Esophagus muscularis mucosa (tissue), 4 donors: ENCODE data around the gene RAB11FIP2. TPM values are rescaled to one million over a fixed set of nuclear protein-coding genes. Genes with fewer than 3 reads are reported as not detected.

Experiments
- DNase-seq: peaks from one replicate; pipeline ENCODE4 v3.0.0-alpha.2; 2017; ENCODE audit errors: extremely low spot score
- H3K27ac ChIP-seq, 4 donors: fragments of 200-600 bp; sonication (generic); replicated peaks in 1 of 4; 1 replicate in 3 of 4; 2 replicates in 1 of 4; pipeline ENCODE4 v1.5.1; 2016 to 2019; ENCODE audit warnings: mild to moderate bottlenecking in 1 of 4
- H3K27me3 ChIP-seq, 4 donors: fragments of 200-600 bp; sonication (generic); one replicate each; pipeline versions ENCODE4 v1.5.1 to v1.6.0; 2016 to 2019
- H3K36me3 ChIP-seq, 4 donors: fragments of 200-600 bp; sonication (generic); one replicate each; pipeline ENCODE4 v1.5.1; 2016 to 2019
- H3K4me1 ChIP-seq, 4 donors: fragments of 200-600 bp; sonication (generic); one replicate each; pipeline ENCODE4 v1.5.1; 2016 to 2019
- H3K4me3 ChIP-seq, 4 donors: fragments of 200-600 bp; sonication (generic); 1 replicate in 2 of 4; 2 replicates in 2 of 4; pipeline ENCODE4 v1.5.1; 2016 to 2019; ENCODE audit warnings: mild to moderate bottlenecking in 4 of 4, moderate library complexity in 1 of 4
- H3K9me3 ChIP-seq, 4 donors: fragments of 200-600 bp; sonication (generic); 1 replicate in 3 of 4; 2 replicates in 1 of 4; pipeline ENCODE4 v1.5.1; 2016 to 2019
- CTCF ChIP-seq, 3 experiments: fragments of 200-600 bp in 2 of 3; fragments of 450-650 bp in 1 of 3; sonication (generic) in 2 of 3; IDR thresholded peaks; one replicate each; pipeline ENCODE4 v1.5.1; 2017 to 2019; ENCODE audit warnings: antibody characterized with exemption in 3 of 3, mild to moderate bottlenecking in 2 of 3, moderate library complexity in 1 of 3
- EP300 ChIP-seq: sonication (generic); formaldehyde crosslinking; IDR thresholded peaks from one replicate; pipeline ENCODE4 v1.6.1; 2017; ENCODE audit warnings: antibody characterized with exemption
- POLR2A ChIP-seq: fragments of 450-650 bp; IDR thresholded peaks from one replicate; pipeline ENCODE4 v1.6.1; 2017; ENCODE audit warnings: antibody characterized with exemption, moderate library complexity, mild to moderate bottlenecking, low read depth
- POLR2AphosphoS5 ChIP-seq, 2 donors: sonication (generic); formaldehyde crosslinking; IDR thresholded peaks; one replicate each; pipeline ENCODE4 v1.6.1; 2017; ENCODE audit warnings: antibody characterized with exemption in 2 of 2
- WGBS: methylation state at CpG from one replicate; pipeline ENCODE4 v1.1.5; 2018; 5-methylcytosine and 5-hydroxymethylcytosine counted together
- intact Hi-C: fragments of 100-400 bp; cut with DNase I; formaldehyde crosslinking; loops from one replicate; pipeline ENCODE4 v1.15.1; 2023
- total RNA-seq, 4 donors: library from RNA; depleted of rRNA; stranded (reverse); fragments of >200 nt; gene quantifications; one replicate each; pipeline versions ENCODE4 v1.1.0 to v1.2.1, GENCODE V29; 2016

Gene RAB11FIP2
- total RNA-seq, 4 donors from 2014 or later = 34.8 to 46.5 (median 38.8) TPM

GRCh38 chr10:118041316-118041715, 5.4 kb downstream of the RAB11FIP2 start:
- intact Hi-C loops = no loop called here
- H3K9me3 ChIP-seq = no peaks in the 10 kb centered on the region
- peaks cover 0 to 5% (median 0%) of the 10 kb centered on the region in 4 donors for H3K36me3 ChIP-seq
- H3K4me3 ChIP-seq = no peak overlapping the region
- no peak overlapping the region for H3K27ac ChIP-seq
- no peak for DNase-seq
- peaks cover 40 to 71% (median 68%) of the 10 kb centered on the region in 4 donors for H3K4me1 ChIP-seq
- 44% methylated on average over 2 of the region's 2 CpGs for WGBS
- H3K27me3 ChIP-seq = no peaks in the 10 kb centered on the region
- TF ChIP-seq CTCF (IDR thresholded peaks at IDR 0.05) (no peak), POLR2AphosphoS5 (IDR thresholded peaks at IDR 0.05) (no peak), POLR2A (no peak), EP300 (no peak)

- Histone ChIP-seq H3K27me3 (no peaks in the 10 kb centered on the region), H3K4me1 (peaks cover 26 to 35% (median 35%) of the 10 kb centered on the region in 4 donors), H3K27ac (no peak overlapping the region), H3K36me3 (peaks cover 0 to 30% (median 13%) of the 10 kb centered on the region in 4 donors), H3K4me3 (no peak overlapping the region), H3K9me3 (no peaks in the 10 kb centered on the region)
- DNase-seq = no peak
- WGBS = 68% methylated on average over 4 of the region's 4 CpGs
- intact Hi-C loops = no loop called here
- TF ChIP-seq POLR2AphosphoS5 (IDR thresholded peaks at IDR 0.05) (no peak), CTCF (IDR thresholded peaks at IDR 0.05) (no peak)
Measured at GRCh38 chr10:118036281-118036875, 10.4 kb downstream of the RAB11FIP2 start.

GRCh38 chr10:118035354-118036005, 11.3 kb downstream of the RAB11FIP2 start:
- H3K27me3 ChIP-seq = no peaks in the 10 kb centered on the region
- 84% methylated on average over 7 of the region's 7 CpGs for WGBS
- H3K4me1 ChIP-seq = peaks cover 19 to 32% (median 30%) of the 10 kb centered on the region in 4 donors
- H3K9me3 ChIP-seq = no peaks in the 10 kb centered on the region
- H3K36me3 ChIP-seq = peaks cover 0 to 30% (median 13%) of the 10 kb centered on the region in 4 donors
- H3K27ac ChIP-seq = no peak overlapping the region
- no peak for DNase-seq
- intact Hi-C loops = no loop called here
- no peak overlapping the region for H3K4me3 ChIP-seq
- no peak for TF ChIP-seq CTCF (IDR thresholded peaks at IDR 0.05)
- no peak for TF ChIP-seq POLR2A
- no peak for TF ChIP-seq EP300
- TF ChIP-seq POLR2AphosphoS5 (IDR thresholded peaks at IDR 0.05) = no peak

GRCh38 chr10:118034791-118035261, 11.9 kb downstream of the RAB11FIP2 start:
- 94% methylated on average over 2 of the region's 4 CpGs for WGBS
- H3K4me1 ChIP-seq = peaks cover 15 to 26% (median 23%) of the 10 kb centered on the region in 4 donors
- no peaks in the 10 kb centered on the region for H3K9me3 ChIP-seq

More at GRCh38 chr10:118034791-118035261, 11.9 kb downstream of the RAB11FIP2 start:
- intact Hi-C loops = no loop called here
- TF ChIP-seq CTCF (IDR thresholded peaks at IDR 0.05) = no peak
- Histone ChIP-seq H3K27ac (no peak overlapping the region), H3K4me3 (no peak overlapping the region), H3K36me3 (peaks cover 0 to 30% (median 13%) of the 10 kb centered on the region in 4 donors), H3K27me3 (no peaks in the 10 kb centered on the region)
- DNase-seq = no peak
